ENCODE results near the gene IMPG1. TPM values are rescaled to one million over a fixed set of nuclear protein-coding genes. Genes with fewer than 3 reads are reported as not detected.

Gene IMPG1
- total RNA-seq, 6 experiments from 2014 or later, result not detected

DNA sequence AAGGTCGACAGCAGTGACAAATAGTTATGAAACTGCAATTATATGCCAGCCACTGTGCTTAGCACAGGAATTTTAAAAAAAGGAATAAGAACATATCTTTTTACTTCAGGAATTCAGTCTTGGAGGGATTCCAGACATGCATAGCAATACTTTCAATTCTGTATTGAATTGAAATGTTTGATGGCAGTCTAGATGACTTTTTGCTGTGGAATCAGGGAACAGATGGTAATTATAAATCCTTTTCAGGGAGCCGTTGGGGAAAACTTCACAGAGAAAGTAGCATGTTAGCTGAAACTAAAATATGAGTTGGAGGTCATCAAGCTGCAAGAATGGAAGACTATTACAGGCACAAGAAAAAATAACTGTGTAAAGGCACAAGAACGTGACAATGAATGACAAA is 74.8 kb downstream of the IMPG1 start:
- H3K9me3 ChIP-seq, result no peaks in the 10 kb centered on the region
- intact Hi-C loops (cut with DNase I), result no loop called here
- ATAC-seq (no peak), DNase-seq (no peak)
- no peak overlapping the region for H3K27ac ChIP-seq
- H3K36me3 ChIP-seq, result no peaks in the 10 kb centered on the region
- no peak overlapping the region for H3K4me3 ChIP-seq
- WGBS (ENCODE audit: insufficient coverage, low coverage, low lambda C conversion rate, missing lambda C conversion rate), result 21% methylated on average over 3 of the region's 3 CpGs
- TF ChIP-seq POLR2A (IDR thresholded peaks at IDR 0.05), result no peak
- TF ChIP-seq, protein P1, sequence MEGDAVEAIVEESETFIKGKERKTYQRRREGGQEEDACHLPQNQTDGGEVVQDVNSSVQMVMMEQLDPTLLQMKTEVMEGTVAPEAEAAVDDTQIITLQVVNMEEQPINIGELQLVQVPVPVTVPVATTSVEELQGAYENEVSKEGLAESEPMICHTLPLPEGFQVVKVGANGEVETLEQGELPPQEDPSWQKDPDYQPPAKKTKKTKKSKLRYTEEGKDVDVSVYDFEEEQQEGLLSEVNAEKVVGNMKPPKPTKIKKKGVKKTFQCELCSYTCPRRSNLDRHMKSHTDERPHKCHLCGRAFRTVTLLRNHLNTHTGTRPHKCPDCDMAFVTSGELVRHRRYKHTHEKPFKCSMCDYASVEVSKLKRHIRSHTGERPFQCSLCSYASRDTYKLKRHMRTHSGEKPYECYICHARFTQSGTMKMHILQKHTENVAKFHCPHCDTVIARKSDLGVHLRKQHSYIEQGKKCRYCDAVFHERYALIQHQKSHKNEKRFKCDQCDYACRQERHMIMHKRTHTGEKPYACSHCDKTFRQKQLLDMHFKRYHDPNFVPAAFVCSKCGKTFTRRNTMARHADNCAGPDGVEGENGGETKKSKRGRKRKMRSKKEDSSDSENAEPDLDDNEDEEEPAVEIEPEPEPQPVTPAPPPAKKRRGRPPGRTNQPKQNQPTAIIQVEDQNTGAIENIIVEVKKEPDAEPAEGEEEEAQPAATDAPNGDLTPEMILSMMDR (IDR thresholded peaks at IDR 0.05), result no peak
- H3K27me3 ChIP-seq, result no peaks in the 10 kb centered on the region
- no peaks in the 10 kb centered on the region for H3K4me1 ChIP-seq

DNA sequence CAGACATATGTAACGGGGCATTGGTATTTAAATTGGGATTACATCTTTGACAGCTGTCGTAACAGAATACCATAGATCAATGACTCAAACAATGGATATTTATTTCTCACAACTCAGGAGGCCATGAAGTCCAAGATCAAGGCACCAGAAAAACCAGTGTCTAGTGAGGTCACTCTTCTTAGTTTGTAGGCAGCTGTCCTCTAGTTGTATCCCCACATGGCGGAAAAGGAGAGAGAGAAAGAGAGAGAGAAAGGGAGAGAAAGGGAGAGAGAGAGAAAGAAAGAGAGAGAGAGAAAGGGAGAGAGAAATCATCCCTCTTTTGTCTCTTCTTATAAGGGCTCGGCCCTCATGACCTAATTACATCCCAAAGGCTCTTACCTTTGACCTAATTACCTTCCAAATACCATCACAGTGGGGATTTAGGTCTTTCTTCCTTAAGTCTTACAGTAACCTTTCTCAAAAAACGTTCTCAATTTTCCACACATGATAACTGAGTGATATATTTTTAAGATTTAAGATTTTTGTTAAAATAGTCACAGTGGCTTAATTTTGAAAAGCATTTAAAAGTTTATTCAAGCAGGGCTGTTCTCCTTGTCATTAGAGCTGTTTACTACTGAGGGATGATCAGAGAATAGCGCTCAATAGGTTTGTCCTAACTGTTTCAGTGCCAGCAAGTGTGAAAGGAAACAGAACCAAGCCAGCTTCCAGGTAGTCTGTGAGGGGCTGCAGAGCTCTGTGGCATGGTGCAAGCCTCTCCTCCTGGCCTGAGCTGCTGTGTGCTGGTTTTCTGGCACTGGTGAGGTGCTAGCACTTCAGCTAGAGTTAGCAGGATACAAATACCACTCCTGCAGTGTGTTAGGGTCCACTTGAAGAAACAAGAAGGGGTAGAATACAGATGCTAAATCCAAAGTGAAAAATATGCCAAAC is 79.0 kb downstream of the IMPG1 start:
- Histone ChIP-seq H3K27me3 (no peaks in the 10 kb centered on the region), H3K4me1 (no peaks in the 10 kb centered on the region), H3K4me3 (no peak overlapping the region), H3K9me3 (no peaks in the 10 kb centered on the region), H3K27ac (no peak overlapping the region), H3K36me3 (no peaks in the 10 kb centered on the region)
- ATAC-seq (no peak), DNase-seq (no peak)
- WGBS (ENCODE audit: insufficient coverage, low coverage, low lambda C conversion rate, missing lambda C conversion rate), result 30% methylated on average over 6 of the region's 6 CpGs
- TF ChIP-seq, protein P1 (IDR thresholded peaks at IDR 0.05), result no peak
- TF ChIP-seq POLR2A (IDR thresholded peaks at IDR 0.05), result no peak
- intact Hi-C loops (cut with DNase I), result no loop called here

DNA sequence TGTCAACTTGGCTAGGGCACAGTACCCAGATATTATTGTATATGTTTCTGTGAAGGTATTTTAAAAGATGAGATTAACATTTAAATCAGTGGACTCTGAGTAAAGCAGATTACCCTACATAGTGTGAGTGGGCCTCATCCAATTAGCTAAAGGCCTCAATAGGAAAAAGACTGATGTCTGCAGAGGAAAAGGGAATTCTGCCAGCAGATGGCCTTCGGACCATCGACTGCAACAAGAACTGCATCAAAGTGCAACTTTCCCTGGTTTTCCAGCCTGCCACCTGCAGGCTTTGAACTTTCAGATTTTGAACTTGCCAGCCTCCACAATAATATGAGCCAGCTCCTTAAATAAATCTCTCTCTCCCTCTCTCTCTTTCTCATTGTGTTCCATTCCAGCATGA is 80.5 kb downstream of the IMPG1 start:
- no peak overlapping the region for H3K4me3 ChIP-seq
- DNase-seq, result no peak
- TF ChIP-seq POLR2A (IDR thresholded peaks at IDR 0.05), result no peak
- TF ChIP-seq, protein P1 (IDR thresholded peaks at IDR 0.05), result no peak
- H3K27ac ChIP-seq, result no peak overlapping the region
- H3K27me3 ChIP-seq, result no peaks in the 10 kb centered on the region
- no peak for ATAC-seq
- H3K36me3 ChIP-seq, result no peaks in the 10 kb centered on the region
- no peaks in the 10 kb centered on the region for H3K4me1 ChIP-seq
- intact Hi-C loops (cut with DNase I), result no loop called here
- H3K9me3 ChIP-seq, result no peaks in the 10 kb centered on the region
- 12% methylated on average over 2 of the region's 2 CpGs for WGBS (ENCODE audit: insufficient coverage, low coverage, low lambda C conversion rate, missing lambda C conversion rate)

DNA sequence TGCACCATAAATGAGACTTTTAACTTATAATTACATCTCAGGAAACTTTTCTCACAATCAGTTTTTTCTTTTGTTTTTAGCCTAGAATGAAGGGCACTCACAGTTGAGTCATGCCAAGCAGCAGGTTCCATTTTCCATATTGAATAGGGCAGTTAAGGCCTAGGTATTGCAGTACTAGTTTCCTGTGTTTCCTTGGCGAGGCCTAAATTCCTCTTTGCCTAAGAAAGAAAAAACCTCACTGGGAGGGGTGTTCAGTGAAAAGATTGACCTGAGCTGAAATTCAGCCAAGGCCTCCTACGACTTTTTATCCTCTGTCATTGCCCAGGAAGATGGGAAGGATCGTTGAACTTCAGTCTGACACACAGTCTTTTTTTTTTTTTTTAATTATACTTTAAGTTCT is 85.5 kb downstream of the IMPG1 start:
- intact Hi-C loops (cut with DNase I), result no loop called here
- DNase-seq (no peak), ATAC-seq (no peak)
- H3K27ac ChIP-seq, result no peak overlapping the region
- H3K36me3 ChIP-seq, result no peaks in the 10 kb centered on the region
- no peak for TF ChIP-seq POLR2A (IDR thresholded peaks at IDR 0.05)
- TF ChIP-seq, protein P1 (IDR thresholded peaks at IDR 0.05), result no peak
- no peaks in the 10 kb centered on the region for H3K4me1 ChIP-seq
- H3K27me3 ChIP-seq, result no peaks in the 10 kb centered on the region
- H3K9me3 ChIP-seq, result no peaks in the 10 kb centered on the region
- no peak overlapping the region for H3K4me3 ChIP-seq
- 56% methylated on average over 3 of the region's 3 CpGs for WGBS (ENCODE audit: insufficient coverage, low coverage, low lambda C conversion rate, missing lambda C conversion rate)
